HUES64 (cell line): ENCODE measurements around the gene RBCK1.
"Not testable (repeated sequence)": the region's sequence is repeated elsewhere in the genome, so short reads cannot be mapped to it uniquely, and the experiment has no call there.

Experiments
- H3K27ac ChIP-seq: 2 replicates; pipeline ENCODE4 v1.7.0; 2013; ENCODE audit warnings: low read depth, low read length, inconsistent platforms
- H3K27me3 ChIP-seq: 2 replicates; pipeline ENCODE4 v1.6.1; 2013; ENCODE audit warnings: mild to moderate bottlenecking, low read length; ENCODE audit not compliant: insufficient read depth
- H3K36me3 ChIP-seq: 2 replicates; pipeline ENCODE4 v1.6.1; 2013; ENCODE audit warnings: mild to moderate bottlenecking, low read length; ENCODE audit not compliant: insufficient read depth
- H3K4me1 ChIP-seq: 2 replicates; pipeline ENCODE4 v1.6.1; 2013; ENCODE audit warnings: mild to moderate bottlenecking, low read length, moderate library complexity; ENCODE audit not compliant: insufficient read depth
- H3K4me3 ChIP-seq: 2 replicates; pipeline ENCODE4 v1.5.1; 2013; ENCODE audit warnings: mild to moderate bottlenecking, low read length, moderate library complexity
- H3K9ac ChIP-seq: 2 replicates; pipeline ENCODE4 v1.6.1; 2013; ENCODE audit warnings: mild to moderate bottlenecking, low read depth, low read length
- H3K9me3 ChIP-seq: 2 replicates; pipeline ENCODE4 v1.6.1; 2013; ENCODE audit warnings: low read depth, low read length; ENCODE audit not compliant: insufficient read depth
- WGBS: fragments of 150-250, 120-280 bp; methylation state at CpG from one replicate; pipeline ENCODE4 v1.1.7; 2013; ENCODE audit warnings: missing lambda C conversion rate; 5-methylcytosine and 5-hydroxymethylcytosine counted together

The RBCK1 gene

DNA sequence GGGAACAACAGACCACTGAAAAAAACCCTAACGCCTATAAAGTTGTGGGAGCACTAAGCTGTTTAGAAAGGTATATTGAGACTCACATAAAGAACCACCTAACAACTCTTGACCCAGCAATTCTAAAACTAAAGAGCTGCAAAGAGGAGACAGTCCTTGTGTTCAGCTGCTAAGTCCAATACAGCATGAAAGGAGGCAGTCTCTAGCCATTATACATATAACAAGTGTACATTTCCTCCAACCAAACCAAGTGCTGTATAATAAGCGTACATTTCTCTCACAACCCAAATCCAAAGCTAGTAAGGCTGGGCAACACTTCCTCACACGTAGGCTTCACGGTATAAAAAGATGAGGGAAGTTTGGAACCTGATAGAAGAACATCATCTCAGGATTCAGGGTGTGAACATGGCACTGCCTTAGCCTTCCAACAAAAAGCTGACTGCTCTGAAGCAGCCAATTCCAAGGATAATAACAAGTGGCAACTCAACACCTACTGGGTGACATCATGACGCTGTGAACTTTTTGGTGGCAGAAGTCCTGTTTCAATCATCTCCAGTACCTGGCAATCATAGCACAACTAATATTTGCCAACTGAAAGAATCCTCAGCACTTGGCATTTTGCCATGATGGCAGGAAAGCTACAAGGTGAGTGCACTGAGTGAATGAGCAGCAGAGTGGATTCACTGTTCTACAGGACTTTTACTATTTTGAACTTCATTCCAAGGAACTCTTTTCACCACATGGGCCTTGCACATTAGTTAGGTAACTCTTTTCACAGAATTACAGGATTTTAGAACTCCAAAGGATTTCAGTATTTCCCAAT is 37.6 kb downstream of the RBCK1 start:
- peaks cover 55% of the 10 kb centered on the region for H3K36me3 ChIP-seq
- 93% methylated on average over 5 of the region's 5 CpGs for WGBS
- H3K27ac ChIP-seq = no peak overlapping the region

DNA sequence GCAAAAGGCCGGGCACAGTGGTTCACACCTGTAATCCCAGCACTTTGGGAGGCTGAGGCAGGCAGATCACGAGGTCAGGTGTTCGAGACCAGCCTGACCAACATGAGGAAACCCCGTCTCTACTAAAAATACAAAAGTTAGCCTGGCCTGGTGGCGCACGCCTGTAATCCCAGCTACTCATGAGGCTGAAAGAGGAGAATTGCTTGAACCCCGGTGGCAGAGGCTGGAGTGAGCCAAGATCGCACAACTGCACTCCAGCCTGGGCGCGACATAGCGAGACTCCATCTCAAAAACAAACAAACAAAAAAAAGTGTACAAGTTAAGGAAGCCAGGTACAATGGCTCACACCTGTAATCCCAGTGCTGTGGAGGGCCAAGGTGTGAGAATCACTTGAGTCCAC is 43.9 kb downstream of the RBCK1 start:
- not testable (repeated sequence) for H3K9me3 ChIP-seq, H3K4me1 ChIP-seq, H3K9ac ChIP-seq, H3K27me3 ChIP-seq, H3K27ac ChIP-seq, H3K4me3 ChIP-seq, H3K36me3 ChIP-seq
- WGBS = 94% methylated on average over 11 of the region's 11 CpGs

More for the DNA sequence above, 37.6 kb downstream of the RBCK1 start:
- no peaks in the 10 kb centered on the region for H3K9me3 ChIP-seq
- H3K4me3 ChIP-seq = no peak overlapping the region
- H3K9ac ChIP-seq = no peak overlapping the region
- peaks cover 3% of the 10 kb centered on the region; the same call in 1 of the 2 replicates for H3K4me1 ChIP-seq
- no peaks in the 10 kb centered on the region for H3K27me3 ChIP-seq

- H3K36me3 ChIP-seq = 0 out of 2 replicates have a peak, but pooled peaks cover 3% of the 10 kb centered on the region
- no peak overlapping the region for H3K4me3 ChIP-seq
- H3K4me1 ChIP-seq = no peaks in the 10 kb centered on the region
- H3K9ac ChIP-seq = no peak overlapping the region
- no peaks in the 10 kb centered on the region for H3K27me3 ChIP-seq
- H3K9me3 ChIP-seq = no peaks in the 10 kb centered on the region
- no peak overlapping the region for H3K27ac ChIP-seq
- 95% methylated on average over 3 of the region's 3 CpGs for WGBS
Observed at GRCh38 chr20:454951-455350, 46.9 kb downstream of the RBCK1 start.

GRCh38 chr20:458776-459175 is 50.7 kb downstream of the RBCK1 start:
- H3K9ac ChIP-seq = no peak overlapping the region

GRCh38 chr20:460180-460579 is 52.1 kb downstream of the RBCK1 start:
- peaks cover 28% of the 10 kb centered on the region for H3K27me3 ChIP-seq
- WGBS = 63% methylated on average over 1 of the region's 3 CpGs
- H3K9me3 ChIP-seq = no peaks in the 10 kb centered on the region
- H3K36me3 ChIP-seq = no peaks in the 10 kb centered on the region
- H3K4me1 ChIP-seq = peaks cover 4% of the 10 kb centered on the region; the same call in 1 of the 2 replicates
- no peak overlapping the region for H3K4me3 ChIP-seq
- no peak overlapping the region for H3K9ac ChIP-seq
- no peak overlapping the region for H3K27ac ChIP-seq

More at GRCh38 chr20:458776-459175, 50.7 kb downstream of the RBCK1 start:
- no peak overlapping the region for H3K4me3 ChIP-seq
- peaks cover 4% of the 10 kb centered on the region; the same call in 1 of the 2 replicates for H3K4me1 ChIP-seq
- WGBS = 87% methylated on average over 5 of the region's 6 CpGs
- no peak overlapping the region for H3K27ac ChIP-seq
- no peaks in the 10 kb centered on the region for H3K36me3 ChIP-seq
- no peaks in the 10 kb centered on the region for H3K9me3 ChIP-seq
- H3K27me3 ChIP-seq = peaks cover 17% of the 10 kb centered on the region

DNA sequence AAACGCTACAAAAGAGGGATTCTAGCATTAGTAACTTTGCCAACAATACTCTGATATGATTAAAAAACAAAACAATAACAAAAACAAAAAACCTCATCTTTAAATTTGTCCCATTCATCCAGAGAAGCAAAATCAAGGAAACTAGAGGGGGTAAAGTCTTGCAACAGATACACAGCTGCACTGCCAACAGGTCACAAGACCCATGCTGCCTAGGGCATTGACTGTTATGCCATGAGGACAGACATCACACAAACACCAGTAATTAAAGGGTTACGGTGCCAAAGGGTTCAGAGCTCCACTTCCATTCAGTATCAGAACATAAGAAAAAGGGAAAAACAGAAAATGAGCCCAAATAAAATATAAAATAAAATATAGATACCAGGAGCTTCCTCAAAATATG is 52.6 kb downstream of the RBCK1 start:
- 100% methylated on average over 1 of the region's 2 CpGs for WGBS
- no peaks in the 10 kb centered on the region for H3K36me3 ChIP-seq
- H3K4me3 ChIP-seq = no peak overlapping the region
- no peak overlapping the region for H3K9ac ChIP-seq
- peaks cover 4% of the 10 kb centered on the region; the same call in 1 of the 2 replicates for H3K4me1 ChIP-seq
- H3K9me3 ChIP-seq = no peaks in the 10 kb centered on the region
- peaks cover 28% of the 10 kb centered on the region for H3K27me3 ChIP-seq
- H3K27ac ChIP-seq = no peak overlapping the region

- Histone ChIP-seq H3K4me3 (peak overlapping the region; percentile 85), H3K27me3 (peaks cover 28% of the 10 kb centered on the region), H3K9me3 (no peaks in the 10 kb centered on the region), H3K4me1 (peaks cover 4% of the 10 kb centered on the region; the same call in 1 of the 2 replicates), H3K36me3 (no peaks in the 10 kb centered on the region), H3K27ac (peak overlapping the region; percentile 51; the same call in 1 of the 2 replicates), H3K9ac (peak overlapping the region; percentile 72)
- WGBS = 15% methylated on average over 59 of the region's 60 CpGs
Observed at GRCh38 chr20:461254-462198, 53.4 kb downstream of the RBCK1 start.

DNA sequence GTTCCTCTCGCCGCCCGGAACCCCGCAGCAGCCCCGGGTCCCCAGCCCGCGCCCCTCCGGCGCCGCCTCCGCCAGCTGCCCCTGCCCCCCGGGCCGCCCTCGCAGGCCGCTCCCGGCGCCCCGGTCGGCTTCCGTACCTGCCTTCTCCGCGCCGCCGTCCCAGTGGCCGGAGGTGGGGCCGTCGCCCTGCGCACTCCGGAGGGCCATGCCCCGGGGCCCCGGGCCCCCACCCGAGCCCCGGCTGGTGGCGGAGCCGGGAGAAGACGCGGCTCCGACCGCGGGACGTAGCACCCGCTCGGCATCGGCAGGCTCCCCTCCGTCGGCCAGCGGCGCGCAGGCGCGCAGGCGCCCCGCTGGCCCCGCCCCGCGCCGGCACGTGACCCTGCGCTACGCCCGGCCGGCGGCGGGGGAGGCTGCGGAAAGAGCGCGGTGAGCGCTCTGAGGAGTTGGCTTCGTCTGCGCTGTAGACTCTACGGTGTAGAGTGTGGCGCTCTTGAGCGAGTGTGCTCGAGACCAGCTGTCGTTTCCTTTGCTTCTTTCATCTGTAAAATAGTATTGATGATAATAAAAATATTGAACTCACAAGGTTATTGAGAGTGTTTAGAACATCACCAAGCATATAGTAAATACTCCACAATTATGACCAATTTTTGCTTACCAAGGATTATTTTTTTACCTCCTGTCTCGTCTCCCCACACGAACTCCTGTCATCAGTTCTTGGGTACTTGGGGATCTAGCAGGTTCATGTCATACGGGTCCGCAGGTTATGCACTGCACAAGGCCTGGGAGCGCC is 54.3 kb downstream of the RBCK1 start, which contains the start of gene TBC1D20:
TBC1D20 (minus strand) TSS at position 335 of the 793 bp plus-strand sequence; CDS start at position 207, 128 bp downstream.
- Histone ChIP-seq H3K27ac (peak within 1 kb of the TSS; percentile 51; the same call in 1 of the 2 replicates), H3K4me1 (peaks cover 4% of the 10 kb centered on the region; the same call in 1 of the 2 replicates), H3K27me3 (peaks cover 28% of the 10 kb centered on the region), H3K4me3 (peak within 1 kb of the TSS; percentile 85), H3K9me3 (peaks cover 3% of the 10 kb centered on the region), H3K36me3 (no peaks in the 10 kb centered on the region), H3K9ac (peak within 1 kb of the TSS; percentile 72)
- WGBS = 3% methylated on average over 77 of the region's 80 CpGs

- Histone ChIP-seq H3K9ac (no peak overlapping the region), H3K4me1 (peaks cover 2% of the 10 kb centered on the region; the same call in 1 of the 2 replicates), H3K4me3 (no peak overlapping the region), H3K36me3 (no peaks in the 10 kb centered on the region), H3K27me3 (peaks cover 21% of the 10 kb centered on the region), H3K27ac (no peak overlapping the region), H3K9me3 (peaks cover 26% of the 10 kb centered on the region)
- WGBS = 84% methylated on average over 7 of the region's 7 CpGs
Observed at GRCh38 chr20:467755-468154, 59.7 kb downstream of the RBCK1 start.

- H3K27ac ChIP-seq = no peak overlapping the region
- H3K9me3 ChIP-seq = peaks cover 35% of the 10 kb centered on the region
- 90% methylated on average over 8 of the region's 8 CpGs for WGBS
- H3K36me3 ChIP-seq = peaks cover 11% of the 10 kb centered on the region
- no peaks in the 10 kb centered on the region for H3K4me1 ChIP-seq
- no peak overlapping the region for H3K4me3 ChIP-seq
- no peak overlapping the region for H3K9ac ChIP-seq
- H3K27me3 ChIP-seq = peaks cover 2% of the 10 kb centered on the region; the same call in 1 of the 2 replicates
Observed at GRCh38 chr20:469746-470490, 61.8 kb downstream of the RBCK1 start.
